ENCODE measurements around the gene SART1. TPM values are rescaled to one million over a fixed set of nuclear protein-coding genes. Genes with fewer than 3 reads are reported as not detected.

SART1 gene
- total and polyA plus RNA-seq, 10 of the 15 experiments (the other 5 are each of a cell fraction or from before 2014, with no cell fraction given) = 6.2 to 60.5 (median 37.4) TPM

DNA sequence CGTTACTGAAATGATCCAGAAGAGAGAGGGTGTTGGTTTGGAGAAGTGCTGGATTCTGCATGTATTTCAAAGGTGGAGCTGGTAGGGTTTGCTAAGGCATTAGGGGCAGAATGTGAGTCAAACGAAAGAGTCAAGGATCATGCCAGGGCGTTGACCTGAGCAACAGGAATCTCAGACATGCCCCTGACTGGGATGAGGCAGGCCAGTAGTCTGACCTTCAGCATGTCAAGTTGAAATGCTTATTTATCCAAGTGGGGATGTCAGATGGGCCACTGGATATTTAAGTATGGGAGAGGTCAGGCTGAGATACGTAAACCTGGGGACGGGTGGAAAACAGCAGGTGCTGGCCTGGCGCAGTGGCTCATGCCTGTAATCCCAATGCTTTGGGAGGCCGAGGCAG, 19.0 kb upstream of the SART1 start:
- CTCF ChIA-PET = interaction anchor here (1.1 to 2.5 kb wide), 3 partner anchors 10 to 58 kb away, joined by 3 to 8 read pairs (median 6); no protein-coding TSS in a partner anchor
- no peak for DNase-seq (ENCODE audit: low read depth, low spot score)
- SMC1A ChIA-PET (ENCODE audit: uncharacterized antibody, unreplicated experiment) = interaction anchor here (2.0 kb wide), 1 partner anchor 14 kb away, joined by 8 read pairs; no protein-coding TSS in a partner anchor
- peaks cover 8% of the 10 kb centered on the region for H3K4me1 ChIP-seq (ENCODE audit: control insufficient read depth, insufficient read depth, low read length)
- POLR2A ChIA-PET = interaction anchor here (0.6 to 1.0 kb wide), 4 partner anchors 25 to 1085 kb away, joined by 3 to 7 read pairs (median 4); partner anchors contain the start of gene CCDC85B
- 91% methylated on average over 7 of the region's 7 CpGs for WGBS (ENCODE audit: insufficient coverage, insufficient replicate concordance, low lambda C conversion rate, missing lambda C conversion rate)
- H2AFZ ChIP-seq (ENCODE audit: control insufficient read depth, low read depth, low read length) = no peak overlapping the region
- H3K9ac ChIP-seq (ENCODE audit: control insufficient read depth, insufficient read depth, low read length) = no peak overlapping the region
- ATAC-seq = no peak
- H3K9me3 ChIP-seq (replicated peaks; ENCODE audit: control insufficient read depth, insufficient read depth, low read length) = no peaks in the 10 kb centered on the region
- intact Hi-C loops (cut with micrococcal nuclease; ENCODE audit: unreplicated experiment) (no loop called here), in situ Hi-C loops (cut with MboI) (no loop called here)
- RAD21 ChIA-PET (ENCODE audit: unreplicated experiment) = no interaction called here
- H3K79me2 ChIP-seq (ENCODE audit: control insufficient read depth, insufficient read depth, low read length) = no peaks in the 10 kb centered on the region
- no TSS peak for BruUV-seq (replicated peaks)
- no peak overlapping the region for H3K27ac ChIP-seq (ENCODE audit: control insufficient read depth, insufficient read depth)
- H3K27me3 ChIP-seq (replicated peaks in 1 of 2; ENCODE audit: control insufficient read depth in 2 of 2, insufficient read depth in 2 of 2, low read length in 1 of 2) = no peaks in the 10 kb centered on the region
- H3K4me3 ChIP-seq = no peak overlapping the region
- no peak for FAIRE-seq
- no peaks in the 10 kb centered on the region for H4K20me1 ChIP-seq (ENCODE audit: control insufficient read depth, insufficient read depth)
- H3K36me3 ChIP-seq (ENCODE audit: control insufficient read depth in 2 of 2, insufficient read depth in 2 of 2, low read length in 1 of 2) = no peaks in the 10 kb centered on the region
- H3K4me2 ChIP-seq (ENCODE audit: control insufficient read depth, insufficient read depth) = no peak overlapping the region
- TF ChIP-seq IRF4 (IDR thresholded peaks at IDR 0.05; ENCODE audit: low read depth, low read length) = no peak
- TF ChIP-seq, protein P1, sequence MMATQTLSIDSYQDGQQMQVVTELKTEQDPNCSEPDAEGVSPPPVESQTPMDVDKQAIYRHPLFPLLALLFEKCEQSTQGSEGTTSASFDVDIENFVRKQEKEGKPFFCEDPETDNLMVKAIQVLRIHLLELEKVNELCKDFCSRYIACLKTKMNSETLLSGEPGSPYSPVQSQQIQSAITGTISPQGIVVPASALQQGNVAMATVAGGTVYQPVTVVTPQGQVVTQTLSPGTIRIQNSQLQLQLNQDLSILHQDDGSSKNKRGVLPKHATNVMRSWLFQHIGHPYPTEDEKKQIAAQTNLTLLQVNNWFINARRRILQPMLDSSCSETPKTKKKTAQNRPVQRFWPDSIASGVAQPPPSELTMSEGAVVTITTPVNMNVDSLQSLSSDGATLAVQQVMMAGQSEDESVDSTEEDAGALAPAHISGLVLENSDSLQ (IDR thresholded peaks at IDR 0.05) = no peak
- TF ChIP-seq, protein P2, sequence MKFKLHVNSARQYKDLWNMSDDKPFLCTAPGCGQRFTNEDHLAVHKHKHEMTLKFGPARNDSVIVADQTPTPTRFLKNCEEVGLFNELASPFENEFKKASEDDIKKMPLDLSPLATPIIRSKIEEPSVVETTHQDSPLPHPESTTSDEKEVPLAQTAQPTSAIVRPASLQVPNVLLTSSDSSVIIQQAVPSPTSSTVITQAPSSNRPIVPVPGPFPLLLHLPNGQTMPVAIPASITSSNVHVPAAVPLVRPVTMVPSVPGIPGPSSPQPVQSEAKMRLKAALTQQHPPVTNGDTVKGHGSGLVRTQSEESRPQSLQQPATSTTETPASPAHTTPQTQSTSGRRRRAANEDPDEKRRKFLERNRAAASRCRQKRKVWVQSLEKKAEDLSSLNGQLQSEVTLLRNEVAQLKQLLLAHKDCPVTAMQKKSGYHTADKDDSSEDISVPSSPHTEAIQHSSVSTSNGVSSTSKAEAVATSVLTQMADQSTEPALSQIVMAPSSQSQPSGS (IDR thresholded peaks at IDR 0.05; ENCODE audit: low read length) = no peak
- TF ChIP-seq, protein P3, sequence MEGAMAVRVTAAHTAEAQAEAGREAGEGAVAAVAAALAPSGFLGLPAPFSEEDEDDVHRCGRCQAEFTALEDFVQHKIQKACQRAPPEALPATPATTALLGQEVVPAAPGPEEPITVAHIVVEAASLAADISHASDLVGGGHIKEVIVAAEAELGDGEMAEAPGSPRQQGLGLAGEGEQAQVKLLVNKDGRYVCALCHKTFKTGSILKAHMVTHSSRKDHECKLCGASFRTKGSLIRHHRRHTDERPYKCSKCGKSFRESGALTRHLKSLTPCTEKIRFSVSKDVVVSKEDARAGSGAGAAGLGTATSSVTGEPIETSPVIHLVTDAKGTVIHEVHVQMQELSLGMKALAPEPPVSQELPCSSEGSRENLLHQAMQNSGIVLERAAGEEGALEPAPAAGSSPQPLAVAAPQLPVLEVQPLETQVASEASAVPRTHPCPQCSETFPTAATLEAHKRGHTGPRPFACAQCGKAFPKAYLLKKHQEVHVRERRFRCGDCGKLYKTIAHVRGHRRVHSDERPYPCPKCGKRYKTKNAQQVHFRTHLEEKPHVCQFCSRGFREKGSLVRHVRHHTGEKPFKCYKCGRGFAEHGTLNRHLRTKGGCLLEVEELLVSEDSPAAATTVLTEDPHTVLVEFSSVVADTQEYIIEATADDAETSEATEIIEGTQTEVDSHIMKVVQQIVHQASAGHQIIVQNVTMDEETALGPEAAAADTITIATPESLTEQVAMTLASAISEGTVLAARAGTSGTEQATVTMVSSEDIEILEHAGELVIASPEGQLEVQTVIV (IDR thresholded peaks at IDR 0.05; ENCODE audit: borderline replicate concordance, partially characterized antibody) = no peak
- no peak for TF ChIP-seq NR2F1 (conservative IDR thresholded peaks at IDR 0.05)
- TF ChIP-seq NFIC (IDR thresholded peaks at IDR 0.05; ENCODE audit: low read depth, low read length) = no peak
- TF ChIP-seq, protein P4, sequence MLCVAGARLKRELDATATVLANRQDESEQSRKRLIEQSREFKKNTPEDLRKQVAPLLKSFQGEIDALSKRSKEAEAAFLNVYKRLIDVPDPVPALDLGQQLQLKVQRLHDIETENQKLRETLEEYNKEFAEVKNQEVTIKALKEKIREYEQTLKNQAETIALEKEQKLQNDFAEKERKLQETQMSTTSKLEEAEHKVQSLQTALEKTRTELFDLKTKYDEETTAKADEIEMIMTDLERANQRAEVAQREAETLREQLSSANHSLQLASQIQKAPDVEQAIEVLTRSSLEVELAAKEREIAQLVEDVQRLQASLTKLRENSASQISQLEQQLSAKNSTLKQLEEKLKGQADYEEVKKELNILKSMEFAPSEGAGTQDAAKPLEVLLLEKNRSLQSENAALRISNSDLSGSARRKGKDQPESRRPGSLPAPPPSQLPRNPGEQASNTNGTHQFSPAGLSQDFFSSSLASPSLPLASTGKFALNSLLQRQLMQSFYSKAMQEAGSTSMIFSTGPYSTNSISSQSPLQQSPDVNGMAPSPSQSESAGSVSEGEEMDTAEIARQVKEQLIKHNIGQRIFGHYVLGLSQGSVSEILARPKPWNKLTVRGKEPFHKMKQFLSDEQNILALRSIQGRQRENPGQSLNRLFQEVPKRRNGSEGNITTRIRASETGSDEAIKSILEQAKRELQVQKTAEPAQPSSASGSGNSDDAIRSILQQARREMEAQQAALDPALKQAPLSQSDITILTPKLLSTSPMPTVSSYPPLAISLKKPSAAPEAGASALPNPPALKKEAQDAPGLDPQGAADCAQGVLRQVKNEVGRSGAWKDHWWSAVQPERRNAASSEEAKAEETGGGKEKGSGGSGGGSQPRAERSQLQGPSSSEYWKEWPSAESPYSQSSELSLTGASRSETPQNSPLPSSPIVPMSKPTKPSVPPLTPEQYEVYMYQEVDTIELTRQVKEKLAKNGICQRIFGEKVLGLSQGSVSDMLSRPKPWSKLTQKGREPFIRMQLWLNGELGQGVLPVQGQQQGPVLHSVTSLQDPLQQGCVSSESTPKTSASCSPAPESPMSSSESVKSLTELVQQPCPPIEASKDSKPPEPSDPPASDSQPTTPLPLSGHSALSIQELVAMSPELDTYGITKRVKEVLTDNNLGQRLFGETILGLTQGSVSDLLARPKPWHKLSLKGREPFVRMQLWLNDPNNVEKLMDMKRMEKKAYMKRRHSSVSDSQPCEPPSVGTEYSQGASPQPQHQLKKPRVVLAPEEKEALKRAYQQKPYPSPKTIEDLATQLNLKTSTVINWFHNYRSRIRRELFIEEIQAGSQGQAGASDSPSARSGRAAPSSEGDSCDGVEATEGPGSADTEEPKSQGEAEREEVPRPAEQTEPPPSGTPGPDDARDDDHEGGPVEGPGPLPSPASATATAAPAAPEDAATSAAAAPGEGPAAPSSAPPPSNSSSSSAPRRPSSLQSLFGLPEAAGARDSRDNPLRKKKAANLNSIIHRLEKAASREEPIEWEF (IDR thresholded peaks at IDR 0.05; ENCODE audit: insufficient replicate concordance, low read depth, low read length) = no peak
- no peak for TF ChIP-seq CBFB (IDR thresholded peaks at IDR 0.05; ENCODE audit: low read depth)
- TF ChIP-seq, protein P5, sequence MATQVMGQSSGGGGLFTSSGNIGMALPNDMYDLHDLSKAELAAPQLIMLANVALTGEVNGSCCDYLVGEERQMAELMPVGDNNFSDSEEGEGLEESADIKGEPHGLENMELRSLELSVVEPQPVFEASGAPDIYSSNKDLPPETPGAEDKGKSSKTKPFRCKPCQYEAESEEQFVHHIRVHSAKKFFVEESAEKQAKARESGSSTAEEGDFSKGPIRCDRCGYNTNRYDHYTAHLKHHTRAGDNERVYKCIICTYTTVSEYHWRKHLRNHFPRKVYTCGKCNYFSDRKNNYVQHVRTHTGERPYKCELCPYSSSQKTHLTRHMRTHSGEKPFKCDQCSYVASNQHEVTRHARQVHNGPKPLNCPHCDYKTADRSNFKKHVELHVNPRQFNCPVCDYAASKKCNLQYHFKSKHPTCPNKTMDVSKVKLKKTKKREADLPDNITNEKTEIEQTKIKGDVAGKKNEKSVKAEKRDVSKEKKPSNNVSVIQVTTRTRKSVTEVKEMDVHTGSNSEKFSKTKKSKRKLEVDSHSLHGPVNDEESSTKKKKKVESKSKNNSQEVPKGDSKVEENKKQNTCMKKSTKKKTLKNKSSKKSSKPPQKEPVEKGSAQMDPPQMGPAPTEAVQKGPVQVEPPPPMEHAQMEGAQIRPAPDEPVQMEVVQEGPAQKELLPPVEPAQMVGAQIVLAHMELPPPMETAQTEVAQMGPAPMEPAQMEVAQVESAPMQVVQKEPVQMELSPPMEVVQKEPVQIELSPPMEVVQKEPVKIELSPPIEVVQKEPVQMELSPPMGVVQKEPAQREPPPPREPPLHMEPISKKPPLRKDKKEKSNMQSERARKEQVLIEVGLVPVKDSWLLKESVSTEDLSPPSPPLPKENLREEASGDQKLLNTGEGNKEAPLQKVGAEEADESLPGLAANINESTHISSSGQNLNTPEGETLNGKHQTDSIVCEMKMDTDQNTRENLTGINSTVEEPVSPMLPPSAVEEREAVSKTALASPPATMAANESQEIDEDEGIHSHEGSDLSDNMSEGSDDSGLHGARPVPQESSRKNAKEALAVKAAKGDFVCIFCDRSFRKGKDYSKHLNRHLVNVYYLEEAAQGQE (IDR thresholded peaks at IDR 0.05; ENCODE audit: low read depth, low read length) = no peak
- no peak for TF ChIP-seq HDGF (IDR thresholded peaks at IDR 0.05)

Measured in GM12878 (cell line).